HepG2 (cell line): ENCODE measurements around the gene TTLL1. TPM values are rescaled to one million over a fixed set of nuclear protein-coding genes. Genes with fewer than 3 reads are reported as not detected.

Experiments used
- AKAP8 ChIP-seq: sonication (generic); formaldehyde crosslinking; IDR thresholded peaks from 2 replicates; pipeline ENCODE4 v1.5.1; 2020; ENCODE audit warnings: mild to moderate bottlenecking, missing genetic modification reagents
- HNF4A ChIP-seq: sonication (generic); formaldehyde crosslinking; IDR thresholded peaks from 2 replicates; pipeline ENCODE4 v1.4.0; 2020; ENCODE audit warnings: missing genetic modification reagents
- HOXA5 ChIP-seq: sonication (generic); formaldehyde crosslinking; IDR thresholded peaks from 2 replicates; pipeline ENCODE4 v1.4.0; 2020; ENCODE audit warnings: missing genetic modification reagents
- ISX ChIP-seq: sonication (generic); formaldehyde crosslinking; conservative IDR thresholded peaks from 2 replicates; pipeline ENCODE4 v1.5.0; 2020; ENCODE audit warnings: missing genetic modification reagents
- JARID2 ChIP-seq: sonication (generic); formaldehyde crosslinking; IDR thresholded peaks from 2 replicates; pipeline ENCODE4 v1.8.1; 2023; ENCODE audit warnings: missing genetic modification reagents, inconsistent platforms; ENCODE audit not compliant: insufficient replicate concordance
- KDM5B ChIP-seq: sonication (generic); formaldehyde crosslinking; IDR thresholded peaks from 2 replicates; pipeline ENCODE4 v1.4.0; 2020; ENCODE audit warnings: missing genetic modification reagents, mild to moderate bottlenecking, borderline replicate concordance
- KMT2A ChIP-seq: sonication (generic); formaldehyde crosslinking; IDR thresholded peaks from 2 replicates; pipeline ENCODE4 v1.4.0; 2020; ENCODE audit warnings: missing genetic modification reagents
- NCOA5 ChIP-seq: sonication (generic); formaldehyde crosslinking; IDR thresholded peaks from 2 replicates; pipeline ENCODE4 v1.4.0; 2020; ENCODE audit warnings: missing genetic modification reagents
- NR2F6 ChIP-seq, 2 experiments: IDR thresholded peaks; 2 replicates each; pipeline ENCODE4 v1.6.1; 2016; ENCODE audit warnings: antibody characterized with exemption in 1 of 2, mild to moderate bottlenecking in 1 of 2
- SAFB2 ChIP-seq: sonication (generic); formaldehyde crosslinking; IDR thresholded peaks from 2 replicates; pipeline ENCODE4 v1.5.1; 2020; ENCODE audit warnings: missing genetic modification reagents, low read depth, mild to moderate bottlenecking, borderline replicate concordance
- ZBTB38 ChIP-seq: sonication (generic); formaldehyde crosslinking; IDR thresholded peaks from 2 replicates; pipeline ENCODE4 v1.5.1; 2020; ENCODE audit warnings: mild to moderate bottlenecking, missing genetic modification reagents
- ZNF274 ChIP-seq: sonication (generic); formaldehyde crosslinking; IDR thresholded peaks from 2 replicates; pipeline ENCODE4 v1.5.1; 2020; ENCODE audit warnings: mild to moderate bottlenecking, missing genetic modification reagents
- ZNF329 ChIP-seq: sonication (generic); formaldehyde crosslinking; IDR thresholded peaks from 2 replicates; pipeline ENCODE4 v1.9.0; 2021; ENCODE audit warnings: low read depth, mild to moderate bottlenecking, missing genetic modification reagents
- ZNF484 ChIP-seq: sonication (generic); formaldehyde crosslinking; IDR thresholded peaks from 2 replicates; pipeline ENCODE4 v1.5.1; 2020; ENCODE audit warnings: mild to moderate bottlenecking, low read depth, missing genetic modification reagents, borderline replicate concordance
- ZNF543 ChIP-seq: sonication (generic); formaldehyde crosslinking; IDR thresholded peaks from 2 replicates; pipeline ENCODE4 v1.4.0; 2020; ENCODE audit warnings: mild to moderate bottlenecking, missing genetic modification reagents
- polyA plus RNA-seq, 8 experiments: library from polyadenylated mRNA; depleted of rRNA in 3 of 8; stranded (reverse) in 7 of 8; unstranded in 1 of 8; fragments of >200 nt; fragmentation: Illumina TruSeq in 4 of 8; extraction: Trizol in 4 of 8; gene quantifications; 2 replicates each; pipeline versions ENCODE4 v1.2.1 to v1.2.3, GENCODE V29; 2011 to 2016; ENCODE audit warnings: low read depth in 4 of 8, missing spikeins in 1 of 8, mixed read lengths in 1 of 8; ENCODE audit not compliant: insufficient read depth in 1 of 8
- total RNA-seq, 5 experiments: library from RNA; depleted of rRNA; stranded (reverse); fragments of >200 nt; fragmentation: Illumina TruSeq; extraction: Trizol; gene quantifications; 2 replicates each; pipeline ENCODE4 v1.2.3, GENCODE V29; 2016; ENCODE audit warnings: low read depth in 1 of 5
- TF ChIP-seq, protein P1 (sequence below): sonication (generic); formaldehyde crosslinking; IDR thresholded peaks from 2 replicates; pipeline ENCODE4 v1.4.0; 2020; ENCODE audit warnings: missing genetic modification reagents
- TF ChIP-seq, protein P2 (sequence below): sonication (generic); formaldehyde crosslinking; IDR thresholded peaks from 2 replicates; pipeline ENCODE4 v1.5.0; 2020; ENCODE audit warnings: missing genetic modification reagents
- TF ChIP-seq, protein P3 (sequence below): sonication (generic); formaldehyde crosslinking; IDR thresholded peaks from 2 replicates; pipeline ENCODE4 v1.4.0; 2020; ENCODE audit warnings: missing genetic modification reagents

Gene TTLL1
- total and polyA plus RNA-seq, 2 of the 13 experiments (the other 11 are each of a cell fraction or from before 2014, with no cell fraction given) = 1.6 to 5.3 TPM

DNA sequence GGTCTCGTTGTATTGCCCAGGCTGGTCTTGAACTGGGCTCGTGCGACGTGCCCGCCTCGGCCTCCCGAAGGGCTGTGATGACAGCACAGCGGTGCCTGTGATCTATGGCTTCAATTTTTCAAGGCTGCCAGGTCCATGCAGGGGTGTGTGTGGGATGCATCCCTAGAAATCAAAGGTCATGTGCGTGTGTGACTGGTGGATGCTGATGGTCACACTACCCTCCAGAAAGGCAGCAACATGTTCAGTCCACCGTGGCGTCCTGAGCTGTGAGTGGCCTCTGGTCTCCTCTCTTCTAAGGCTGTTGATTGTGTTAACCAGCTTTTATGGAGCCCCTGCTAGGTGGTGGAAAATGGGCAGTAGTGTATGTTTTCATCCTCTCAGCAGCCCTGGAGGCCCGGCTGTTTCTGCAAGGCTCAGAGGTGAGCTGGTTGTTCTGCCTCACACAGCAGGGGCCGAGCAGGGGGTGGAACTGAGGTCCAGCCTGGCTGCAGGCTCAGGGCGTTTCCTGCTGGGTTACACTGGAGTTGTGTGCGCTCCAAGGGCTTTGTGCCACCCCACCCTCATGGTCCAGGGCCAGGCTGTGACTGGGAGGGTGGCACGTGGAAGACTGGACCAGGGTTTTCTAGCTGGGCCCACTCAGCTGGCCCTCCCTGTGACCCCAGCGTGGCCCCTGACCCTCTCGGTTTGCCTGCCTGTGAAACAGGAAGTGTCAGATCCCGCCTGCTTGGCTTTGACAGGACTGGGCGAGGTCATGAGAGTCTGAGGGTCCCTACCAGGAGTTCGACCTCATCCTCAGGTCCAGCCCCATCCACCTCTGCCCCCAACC, 29.0 kb upstream of the TTLL1 start (continued):
- no peak for TF ChIP-seq NCOA5 (CRISPR knock-in tag)
- TF ChIP-seq HNF4A = peak; percentile 41
- no peak for TF ChIP-seq KMT2A (CRISPR knock-in tag)
- no peak for TF ChIP-seq ZNF329 (CRISPR knock-in tag)
- TF ChIP-seq ZNF543 (CRISPR knock-in tag) = no peak
- no peak for TF ChIP-seq AKAP8 (CRISPR knock-in tag)
- no peak for TF ChIP-seq ZNF274
- TF ChIP-seq JARID2 (CRISPR knock-in tag) = no peak
- no peak for TF ChIP-seq KDM5B (CRISPR knock-in tag)
- TF ChIP-seq ISX = no peak
- TF ChIP-seq ZBTB38 (CRISPR knock-in tag) = no peak
- TF ChIP-seq, protein P1, sequence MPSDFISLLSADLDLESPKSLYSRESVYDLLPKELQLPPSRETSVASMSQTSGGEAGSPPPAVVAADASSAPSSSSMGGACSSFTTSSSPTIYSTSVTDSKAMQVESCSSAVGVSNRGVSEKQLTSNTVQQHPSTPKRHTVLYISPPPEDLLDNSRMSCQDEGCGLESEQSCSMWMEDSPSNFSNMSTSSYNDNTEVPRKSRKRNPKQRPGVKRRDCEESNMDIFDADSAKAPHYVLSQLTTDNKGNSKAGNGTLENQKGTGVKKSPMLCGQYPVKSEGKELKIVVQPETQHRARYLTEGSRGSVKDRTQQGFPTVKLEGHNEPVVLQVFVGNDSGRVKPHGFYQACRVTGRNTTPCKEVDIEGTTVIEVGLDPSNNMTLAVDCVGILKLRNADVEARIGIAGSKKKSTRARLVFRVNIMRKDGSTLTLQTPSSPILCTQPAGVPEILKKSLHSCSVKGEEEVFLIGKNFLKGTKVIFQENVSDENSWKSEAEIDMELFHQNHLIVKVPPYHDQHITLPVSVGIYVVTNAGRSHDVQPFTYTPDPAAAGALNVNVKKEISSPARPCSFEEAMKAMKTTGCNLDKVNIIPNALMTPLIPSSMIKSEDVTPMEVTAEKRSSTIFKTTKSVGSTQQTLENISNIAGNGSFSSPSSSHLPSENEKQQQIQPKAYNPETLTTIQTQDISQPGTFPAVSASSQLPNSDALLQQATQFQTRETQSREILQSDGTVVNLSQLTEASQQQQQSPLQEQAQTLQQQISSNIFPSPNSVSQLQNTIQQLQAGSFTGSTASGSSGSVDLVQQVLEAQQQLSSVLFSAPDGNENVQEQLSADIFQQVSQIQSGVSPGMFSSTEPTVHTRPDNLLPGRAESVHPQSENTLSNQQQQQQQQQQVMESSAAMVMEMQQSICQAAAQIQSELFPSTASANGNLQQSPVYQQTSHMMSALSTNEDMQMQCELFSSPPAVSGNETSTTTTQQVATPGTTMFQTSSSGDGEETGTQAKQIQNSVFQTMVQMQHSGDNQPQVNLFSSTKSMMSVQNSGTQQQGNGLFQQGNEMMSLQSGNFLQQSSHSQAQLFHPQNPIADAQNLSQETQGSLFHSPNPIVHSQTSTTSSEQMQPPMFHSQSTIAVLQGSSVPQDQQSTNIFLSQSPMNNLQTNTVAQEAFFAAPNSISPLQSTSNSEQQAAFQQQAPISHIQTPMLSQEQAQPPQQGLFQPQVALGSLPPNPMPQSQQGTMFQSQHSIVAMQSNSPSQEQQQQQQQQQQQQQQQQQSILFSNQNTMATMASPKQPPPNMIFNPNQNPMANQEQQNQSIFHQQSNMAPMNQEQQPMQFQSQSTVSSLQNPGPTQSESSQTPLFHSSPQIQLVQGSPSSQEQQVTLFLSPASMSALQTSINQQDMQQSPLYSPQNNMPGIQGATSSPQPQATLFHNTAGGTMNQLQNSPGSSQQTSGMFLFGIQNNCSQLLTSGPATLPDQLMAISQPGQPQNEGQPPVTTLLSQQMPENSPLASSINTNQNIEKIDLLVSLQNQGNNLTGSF (CRISPR knock-in tag) = no peak
- TF ChIP-seq SAFB2 (CRISPR knock-in tag) = no peak
- TF ChIP-seq, protein P2, sequence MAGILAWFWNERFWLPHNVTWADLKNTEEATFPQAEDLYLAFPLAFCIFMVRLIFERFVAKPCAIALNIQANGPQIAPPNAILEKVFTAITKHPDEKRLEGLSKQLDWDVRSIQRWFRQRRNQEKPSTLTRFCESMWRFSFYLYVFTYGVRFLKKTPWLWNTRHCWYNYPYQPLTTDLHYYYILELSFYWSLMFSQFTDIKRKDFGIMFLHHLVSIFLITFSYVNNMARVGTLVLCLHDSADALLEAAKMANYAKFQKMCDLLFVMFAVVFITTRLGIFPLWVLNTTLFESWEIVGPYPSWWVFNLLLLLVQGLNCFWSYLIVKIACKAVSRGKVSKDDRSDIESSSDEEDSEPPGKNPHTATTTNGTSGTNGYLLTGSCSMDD = no peak
- no peak for TF ChIP-seq HOXA5 (CRISPR knock-in tag)
- TF ChIP-seq, protein P3, sequence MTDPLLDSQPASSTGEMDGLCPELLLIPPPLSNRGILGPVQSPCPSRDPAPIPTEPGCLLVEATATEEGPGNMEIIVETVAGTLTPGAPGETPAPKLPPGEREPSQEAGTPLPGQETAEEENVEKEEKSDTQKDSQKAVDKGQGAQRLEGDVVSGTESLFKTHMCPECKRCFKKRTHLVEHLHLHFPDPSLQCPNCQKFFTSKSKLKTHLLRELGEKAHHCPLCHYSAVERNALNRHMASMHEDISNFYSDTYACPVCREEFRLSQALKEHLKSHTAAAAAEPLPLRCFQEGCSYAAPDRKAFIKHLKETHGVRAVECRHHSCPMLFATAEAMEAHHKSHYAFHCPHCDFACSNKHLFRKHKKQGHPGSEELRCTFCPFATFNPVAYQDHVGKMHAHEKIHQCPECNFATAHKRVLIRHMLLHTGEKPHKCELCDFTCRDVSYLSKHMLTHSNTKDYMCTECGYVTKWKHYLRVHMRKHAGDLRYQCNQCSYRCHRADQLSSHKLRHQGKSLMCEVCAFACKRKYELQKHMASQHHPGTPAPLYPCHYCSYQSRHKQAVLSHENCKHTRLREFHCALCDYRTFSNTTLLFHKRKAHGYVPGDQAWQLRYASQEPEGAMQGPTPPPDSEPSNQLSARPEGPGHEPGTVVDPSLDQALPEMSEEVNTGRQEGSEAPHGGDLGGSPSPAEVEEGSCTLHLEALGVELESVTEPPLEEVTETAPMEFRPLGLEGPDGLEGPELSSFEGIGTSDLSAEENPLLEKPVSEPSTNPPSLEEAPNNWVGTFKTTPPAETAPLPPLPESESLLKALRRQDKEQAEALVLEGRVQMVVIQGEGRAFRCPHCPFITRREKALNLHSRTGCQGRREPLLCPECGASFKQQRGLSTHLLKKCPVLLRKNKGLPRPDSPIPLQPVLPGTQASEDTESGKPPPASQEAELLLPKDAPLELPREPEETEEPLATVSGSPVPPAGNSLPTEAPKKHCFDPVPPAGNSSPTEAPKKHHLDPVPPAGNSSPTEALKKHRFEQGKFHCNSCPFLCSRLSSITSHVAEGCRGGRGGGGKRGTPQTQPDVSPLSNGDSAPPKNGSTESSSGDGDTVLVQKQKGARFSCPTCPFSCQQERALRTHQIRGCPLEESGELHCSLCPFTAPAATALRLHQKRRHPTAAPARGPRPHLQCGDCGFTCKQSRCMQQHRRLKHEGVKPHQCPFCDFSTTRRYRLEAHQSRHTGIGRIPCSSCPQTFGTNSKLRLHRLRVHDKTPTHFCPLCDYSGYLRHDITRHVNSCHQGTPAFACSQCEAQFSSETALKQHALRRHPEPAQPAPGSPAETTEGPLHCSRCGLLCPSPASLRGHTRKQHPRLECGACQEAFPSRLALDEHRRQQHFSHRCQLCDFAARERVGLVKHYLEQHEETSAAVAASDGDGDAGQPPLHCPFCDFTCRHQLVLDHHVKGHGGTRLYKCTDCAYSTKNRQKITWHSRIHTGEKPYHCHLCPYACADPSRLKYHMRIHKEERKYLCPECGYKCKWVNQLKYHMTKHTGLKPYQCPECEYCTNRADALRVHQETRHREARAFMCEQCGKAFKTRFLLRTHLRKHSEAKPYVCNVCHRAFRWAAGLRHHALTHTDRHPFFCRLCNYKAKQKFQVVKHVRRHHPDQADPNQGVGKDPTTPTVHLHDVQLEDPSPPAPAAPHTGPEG = no peak
- 0 out of 2 replicates have a peak, but pooled peaks have one; percentile 51 for TF ChIP-seq NR2F6 (IDR thresholded peaks at IDR 0.05)
- peak; percentile 28; the same call in 1 of the 2 replicates for TF ChIP-seq NR2F6 (CRISPR knock-in tag; IDR thresholded peaks at IDR 0.05)
- no peak for TF ChIP-seq ZNF484
